Measurements from ENCODE around the gene RPS19.
A peak's percentile ranks its signal among the peaks of the same experiment; 100 is the strongest.

RPS19 gene

DNA sequence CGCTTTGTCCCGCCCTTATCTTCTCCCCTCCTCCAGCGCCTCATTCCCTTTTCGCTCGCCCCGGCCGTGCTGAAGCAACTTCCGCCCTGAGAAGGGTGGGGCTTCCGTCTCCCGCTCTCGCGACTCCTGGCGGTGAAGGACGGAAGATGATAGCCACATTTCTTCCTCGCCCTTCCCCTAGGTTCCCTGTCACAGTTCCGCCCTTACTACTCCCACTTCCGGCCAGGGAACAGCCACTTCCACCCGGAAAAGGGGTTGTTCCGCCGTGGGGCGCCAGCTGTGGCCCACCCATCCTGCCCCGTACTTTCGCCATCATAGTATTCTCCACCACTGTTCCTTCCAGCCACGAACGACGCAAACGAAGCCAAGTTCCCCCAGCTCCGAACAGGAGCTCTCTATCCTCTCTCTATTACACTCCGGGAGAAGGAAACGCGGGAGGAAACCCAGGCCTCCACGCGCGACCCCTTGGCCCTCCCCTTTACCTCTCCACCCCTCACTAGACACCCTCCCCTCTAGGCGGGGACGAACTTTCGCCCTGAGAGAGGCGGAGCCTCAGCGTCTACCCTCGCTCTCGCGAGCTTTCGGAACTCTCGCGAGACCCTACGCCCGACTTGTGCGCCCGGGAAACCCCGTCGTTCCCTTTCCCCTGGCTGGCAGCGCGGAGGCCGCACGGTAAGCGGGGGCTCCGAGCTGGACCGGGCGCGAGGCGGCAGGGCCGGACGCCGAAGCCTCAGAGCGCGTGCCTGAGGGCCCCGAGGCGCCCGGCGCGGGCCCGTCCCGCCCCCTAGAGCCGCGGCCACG, at the start of gene RPS19:
Gene RPS19 (plus strand): TSS at position 638 of the 801 bp plus-strand sequence. CDS start 520 bp downstream, outside the sequence.
- DNase-seq: peak; percentile 91

DNA sequence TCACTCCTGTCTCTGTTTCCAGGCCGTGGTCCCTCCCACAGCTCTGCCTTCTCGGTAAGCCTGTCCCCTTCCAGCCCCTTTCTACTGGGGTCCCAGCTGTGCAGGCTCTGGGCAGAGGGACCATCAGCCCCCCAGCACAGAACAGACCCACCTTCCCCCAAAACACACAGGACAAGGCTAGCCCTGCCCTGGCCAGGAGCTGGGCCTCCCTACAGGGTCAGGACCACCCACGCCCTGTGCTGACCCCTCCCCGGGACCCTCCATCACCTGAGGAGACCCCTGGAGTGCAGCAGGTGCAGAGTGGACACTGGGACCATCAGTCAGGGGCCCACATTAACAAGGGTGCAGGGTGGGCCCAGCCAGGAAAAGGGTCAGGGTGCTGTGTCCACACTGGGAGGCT, 49.8 kb upstream of the RPS19 start:
- no peak for DNase-seq

DNA sequence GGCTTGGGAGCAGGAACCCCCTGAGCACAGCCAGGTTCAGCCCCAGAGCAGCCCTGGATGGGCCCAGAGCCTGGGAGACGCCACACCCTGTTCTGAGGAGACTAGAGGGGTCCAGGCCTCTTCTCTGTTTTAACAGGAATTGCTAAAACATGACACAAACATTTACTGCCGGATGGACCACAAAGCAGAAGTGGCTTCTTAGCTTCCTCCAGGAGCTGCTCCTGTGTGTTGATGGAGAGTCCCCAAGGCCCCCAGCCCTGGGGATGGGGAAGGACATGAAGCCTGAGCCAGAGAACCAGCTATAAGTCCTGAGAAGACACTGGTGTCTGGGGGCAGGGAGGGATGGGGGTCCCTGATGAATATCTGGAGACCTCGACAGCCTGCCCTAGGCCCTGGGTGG, 49.0 kb upstream of the RPS19 start:
- DNase-seq: no peak

DNA sequence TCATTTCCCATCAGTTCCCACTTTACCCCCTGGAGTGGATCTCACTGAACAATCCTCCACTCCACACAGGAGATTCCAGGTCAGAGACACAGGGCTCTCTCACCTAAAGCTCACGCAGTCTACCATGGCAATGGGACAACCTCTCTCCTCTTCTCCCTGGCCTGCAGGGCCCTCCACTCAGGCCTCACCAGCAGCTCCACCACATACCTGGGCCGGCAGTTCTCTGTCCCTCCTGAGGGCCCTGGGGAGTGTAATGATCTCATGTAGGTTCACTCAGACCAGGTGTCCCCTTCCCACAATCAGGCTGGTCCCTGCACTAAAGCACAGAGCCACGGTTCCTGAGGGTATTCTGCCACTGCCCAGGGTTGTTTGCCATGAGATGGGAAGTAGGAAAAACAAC, 48.1 kb upstream of the RPS19 start:
- DNase-seq: no peak

DNA sequence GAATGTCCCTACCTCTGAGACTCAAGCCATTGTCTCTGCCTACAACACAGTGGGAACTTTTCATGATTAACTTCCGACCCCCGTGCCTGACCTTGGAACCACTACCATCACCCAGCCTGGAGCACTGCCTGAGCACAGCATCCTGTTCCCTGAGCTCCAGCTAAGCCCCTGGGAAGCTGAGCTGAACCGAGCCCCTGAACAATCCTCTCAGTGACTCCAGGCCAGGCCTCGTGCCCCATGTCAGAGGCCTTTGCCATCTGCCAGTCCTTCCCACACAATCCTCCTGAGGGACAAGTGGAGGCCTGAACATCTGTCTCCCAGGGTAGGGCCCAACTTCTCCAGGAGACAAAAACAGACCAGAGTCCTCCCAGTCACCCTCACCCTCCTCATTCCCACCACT, 46.1 kb upstream of the RPS19 start:
- no peak for DNase-seq

DNA sequence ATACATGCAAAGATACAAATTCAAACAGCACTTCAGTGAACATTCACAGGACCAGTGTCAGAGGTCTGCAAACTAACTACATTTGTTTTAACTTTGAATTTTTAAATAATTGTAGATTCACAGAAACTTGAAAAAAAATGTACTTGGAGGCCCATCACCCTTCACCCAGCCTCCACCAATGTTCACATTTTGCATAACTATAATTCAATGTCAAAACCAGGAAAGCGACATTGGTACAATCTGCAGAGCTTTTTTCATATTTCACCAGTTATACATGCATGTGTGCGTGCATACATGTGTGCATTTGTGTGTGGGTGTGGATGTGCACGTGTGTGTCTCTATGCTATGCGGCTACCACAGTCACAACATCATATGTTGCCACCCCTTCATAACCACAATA, 44.8 kb upstream of the RPS19 start:
- DNase-seq: no peak

DNA sequence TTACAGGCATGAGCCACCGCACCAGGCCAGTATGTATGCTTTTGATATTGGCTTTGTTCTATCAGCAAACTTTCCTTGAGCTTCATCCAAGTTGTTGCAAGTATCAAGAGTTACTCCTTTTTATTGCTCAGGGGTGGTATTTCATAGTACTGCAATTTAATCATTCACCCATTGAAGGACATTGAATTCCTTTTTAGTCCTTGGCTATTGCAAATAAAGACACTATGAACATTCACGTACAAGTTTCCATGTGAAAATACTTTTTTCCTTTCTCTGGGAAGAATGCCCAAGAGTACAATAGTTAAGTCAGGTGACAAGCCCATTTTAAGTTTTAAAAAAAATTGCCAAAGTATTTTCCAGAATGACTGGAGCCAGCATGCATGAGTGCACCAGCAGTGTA, 43.3 kb upstream of the RPS19 start:
- DNase-seq: no peak

DNA sequence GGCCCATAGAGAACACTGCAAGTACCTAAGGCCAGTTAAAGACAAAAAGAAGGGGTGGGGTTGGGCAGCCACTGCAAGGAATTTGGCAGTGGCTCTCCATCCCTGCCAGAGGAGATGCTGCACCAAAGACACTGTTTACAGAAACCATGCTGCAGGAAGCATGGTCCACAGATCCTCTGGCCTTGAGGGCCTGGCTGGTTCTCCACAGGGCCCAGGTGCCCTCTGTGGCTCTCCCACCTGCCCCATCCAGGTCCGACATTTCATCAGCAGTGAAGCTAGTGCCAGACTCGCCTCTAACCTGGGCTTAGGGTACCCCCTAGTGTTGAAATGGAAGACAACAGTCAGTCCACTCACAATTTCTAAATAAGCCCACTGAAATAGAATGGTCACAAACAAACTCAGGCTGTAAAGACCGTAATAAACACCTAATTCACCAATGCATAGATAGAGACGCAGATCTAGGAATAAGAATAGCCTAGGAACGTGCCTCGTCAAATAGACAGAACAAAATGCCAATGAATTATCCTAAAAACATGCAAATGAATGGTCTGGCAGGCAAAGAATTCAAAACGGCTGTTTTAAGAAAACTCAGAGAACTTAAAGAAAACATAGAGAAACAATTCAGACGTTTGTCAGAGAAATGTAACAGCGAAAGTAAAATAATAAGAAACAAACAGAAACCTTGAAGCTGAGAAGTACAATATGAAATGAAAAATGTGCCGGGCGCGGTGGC, 38.9 kb upstream of the RPS19 start:
- no peak for DNase-seq

DNA sequence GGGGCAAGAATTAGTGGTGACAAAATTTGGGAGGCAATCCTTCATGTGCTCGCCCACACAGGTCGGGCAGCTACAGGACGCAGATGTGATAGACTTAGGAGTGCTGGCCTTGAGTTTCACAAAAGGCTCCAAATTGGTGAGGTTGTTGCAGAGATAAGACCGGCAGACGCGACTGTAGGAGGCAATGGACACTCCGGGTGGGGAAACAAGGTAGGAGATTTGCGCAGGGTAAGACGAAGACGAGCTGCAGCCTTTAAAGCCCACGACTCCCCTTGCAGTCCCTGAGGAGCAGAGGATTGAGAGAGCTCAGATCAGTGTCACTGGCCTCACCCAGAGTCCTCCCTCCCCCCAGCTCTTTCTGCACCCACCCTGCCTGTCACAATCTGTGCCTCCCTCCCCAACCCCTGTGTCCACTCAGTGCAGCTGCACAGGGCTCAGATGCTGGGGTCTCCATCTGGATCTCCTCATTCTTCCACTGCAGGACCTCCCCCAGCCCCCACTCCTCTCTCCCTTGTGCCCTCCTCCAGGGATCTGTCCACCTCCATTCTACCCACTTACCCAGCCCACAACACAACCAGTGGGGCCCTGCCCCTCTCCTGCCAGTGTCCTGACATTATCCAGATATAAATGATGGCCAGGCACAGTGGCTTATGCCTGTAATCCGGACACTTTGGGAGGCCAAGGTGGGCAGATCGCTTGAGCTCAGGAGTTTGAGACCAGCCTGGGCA, 21.9 kb upstream of the RPS19 start:
- DNase-seq: no peak

DNA sequence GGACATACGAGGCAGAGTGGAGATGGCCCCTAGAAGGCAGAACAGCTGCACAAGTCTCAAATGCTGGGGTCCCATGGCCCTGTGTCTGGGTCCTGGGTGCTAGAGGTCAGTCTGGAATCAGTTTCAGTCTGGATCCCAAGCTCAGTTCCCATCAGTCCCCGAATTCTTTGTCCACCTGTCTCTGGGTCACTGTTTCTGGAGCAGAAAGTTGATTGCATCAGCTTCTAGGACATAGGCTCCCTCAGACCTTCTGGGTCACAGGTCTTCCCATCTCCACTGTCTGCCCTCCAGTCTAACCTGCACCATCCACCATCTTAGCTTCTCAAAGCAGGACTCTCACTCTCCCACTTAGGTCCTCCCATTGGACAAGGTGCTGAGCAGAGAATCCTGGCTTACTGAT, 20.8 kb upstream of the RPS19 start:
- DNase-seq: no peak

DNA sequence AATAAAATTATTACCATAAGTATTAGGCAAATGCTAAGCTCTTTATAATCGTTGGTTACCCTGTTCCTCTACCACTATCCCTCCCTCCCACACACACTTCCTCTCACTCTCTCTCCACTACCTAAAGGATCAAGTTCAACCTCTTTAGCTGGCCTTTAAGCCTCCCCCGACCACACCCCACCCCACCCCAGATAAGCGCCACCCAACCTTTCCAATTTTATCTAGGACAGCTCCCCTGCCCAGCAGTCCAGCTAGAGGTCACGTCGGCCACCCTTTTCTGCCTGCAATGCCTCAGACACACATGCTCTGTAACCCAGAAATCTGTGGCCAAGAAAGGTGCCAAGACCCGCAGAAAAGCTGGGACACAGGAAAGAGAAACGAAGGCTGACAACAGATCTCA, 16.7 kb upstream of the RPS19 start:
- DNase-seq: no peak

DNA sequence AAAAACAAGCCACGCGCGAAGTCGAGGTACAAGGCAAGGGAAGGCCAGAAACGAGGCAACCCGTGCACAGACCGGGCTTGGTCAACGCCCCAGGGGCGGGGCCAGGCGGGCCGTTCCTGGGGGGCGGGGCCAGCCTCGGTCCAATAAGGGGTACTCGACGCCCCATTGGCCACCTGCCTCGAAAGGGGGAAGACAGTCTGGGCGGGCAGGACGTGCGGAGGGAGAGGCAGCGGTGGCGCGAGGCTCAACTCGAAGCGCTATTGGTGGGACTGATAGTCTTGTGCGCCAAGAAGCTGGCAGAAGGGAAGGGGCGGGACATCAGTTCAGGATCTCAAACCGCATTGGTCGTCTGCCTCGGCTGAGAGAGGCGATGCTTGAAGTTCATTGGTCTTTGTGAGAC, 15.5 kb upstream of the RPS19 start, which contains the start of gene LYPD4:
Gene LYPD4 (minus strand): TSS at position 83 of the 400 bp plus-strand sequence. CDS start 5,398 bp downstream, outside the sequence.
- no peak for DNase-seq

DNA sequence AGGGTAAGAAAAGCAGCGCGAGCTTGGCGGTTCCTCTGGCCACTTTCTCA, 15.2 kb upstream of the RPS19 start, which contains the start of gene DMRTC2:
Gene DMRTC2 (plus strand): TSS at position 42 of the 50 bp plus-strand sequence. CDS start 2,387 bp downstream, outside the sequence.
- DNase-seq: no peak

DNA sequence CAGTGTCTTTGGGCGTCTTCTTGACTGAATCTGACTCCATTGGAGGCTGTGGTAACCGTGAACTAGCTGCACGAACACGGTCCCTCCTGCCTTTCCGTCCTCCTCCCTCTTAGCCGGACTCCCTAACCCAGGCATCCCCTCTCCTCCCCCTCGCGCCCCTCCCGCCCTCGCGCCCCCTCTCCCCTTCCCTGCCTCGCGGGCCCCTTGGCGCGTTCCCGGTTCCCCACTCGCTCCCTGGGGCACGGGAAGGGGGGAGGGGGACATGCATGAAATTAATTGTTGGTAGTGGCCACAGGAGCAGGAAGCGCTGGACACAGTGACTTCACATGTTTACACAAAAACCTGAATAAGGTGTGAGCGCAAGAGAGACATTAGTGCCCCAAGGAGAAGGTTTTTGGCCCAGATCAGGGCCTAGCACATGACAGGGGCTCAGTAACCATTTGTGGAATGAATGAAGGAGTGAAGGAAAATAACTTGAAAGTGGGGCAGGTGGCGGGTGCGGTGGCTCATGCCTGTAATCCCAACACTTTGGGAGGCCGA, 14.9 kb upstream of the RPS19 start:
- DNase-seq: no peak

DNA sequence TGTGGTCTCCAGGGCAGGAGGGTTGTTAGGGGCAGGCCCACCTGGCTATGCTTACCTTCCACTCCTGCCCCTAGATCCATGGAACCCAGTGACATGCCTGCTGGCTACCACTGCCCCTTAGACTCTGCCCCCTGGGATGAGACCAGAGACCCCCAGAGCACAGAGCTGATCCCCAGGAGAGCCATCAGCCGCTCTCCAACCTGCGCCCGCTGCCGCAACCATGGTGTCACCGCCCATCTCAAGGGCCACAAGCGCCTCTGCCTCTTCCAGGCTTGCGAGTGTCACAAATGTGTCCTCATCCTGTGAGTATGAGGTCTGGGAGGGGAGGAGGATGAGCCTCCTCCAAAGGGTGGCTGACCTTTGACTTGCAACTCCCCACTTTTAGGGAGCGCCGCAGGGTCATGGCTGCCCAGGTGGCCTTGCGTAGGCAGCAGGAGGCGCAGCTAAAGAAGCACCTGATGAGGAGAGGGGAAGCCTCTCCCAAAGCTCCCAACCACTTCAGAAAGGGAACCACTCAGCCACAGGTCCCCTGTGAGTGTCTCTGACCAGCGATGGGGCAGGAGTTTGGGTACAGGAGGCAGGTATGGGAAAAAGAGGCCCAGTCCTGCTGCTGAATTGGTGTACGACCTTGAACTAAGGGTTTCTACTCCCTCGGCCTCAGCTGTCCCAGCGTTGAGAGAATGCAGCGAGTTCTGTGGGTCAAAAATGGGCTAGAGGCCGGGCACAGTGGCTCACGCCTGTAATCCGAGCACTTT, 12.5 kb upstream of the RPS19 start:
- no peak for DNase-seq

DNA sequence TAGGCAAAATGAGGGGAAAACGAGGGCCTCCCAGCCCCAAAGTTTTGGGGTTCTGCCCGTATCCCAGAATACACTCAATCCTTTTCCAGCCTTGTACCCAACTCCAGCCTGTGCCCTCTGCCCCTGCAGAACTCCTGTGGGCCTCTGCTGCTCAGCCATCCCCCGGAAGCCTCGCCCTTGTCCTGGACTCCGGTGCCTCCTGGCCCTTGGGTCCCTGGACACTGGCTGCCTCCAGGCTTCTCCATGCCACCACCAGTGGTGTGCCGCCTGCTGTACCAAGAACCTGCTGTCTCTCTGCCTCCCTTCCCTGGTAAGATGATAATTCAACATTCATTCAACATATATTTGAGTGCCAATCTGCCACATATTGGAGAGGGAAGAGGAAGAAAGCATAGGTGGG, 11.4 kb upstream of the RPS19 start:
- no peak for DNase-seq

DNA sequence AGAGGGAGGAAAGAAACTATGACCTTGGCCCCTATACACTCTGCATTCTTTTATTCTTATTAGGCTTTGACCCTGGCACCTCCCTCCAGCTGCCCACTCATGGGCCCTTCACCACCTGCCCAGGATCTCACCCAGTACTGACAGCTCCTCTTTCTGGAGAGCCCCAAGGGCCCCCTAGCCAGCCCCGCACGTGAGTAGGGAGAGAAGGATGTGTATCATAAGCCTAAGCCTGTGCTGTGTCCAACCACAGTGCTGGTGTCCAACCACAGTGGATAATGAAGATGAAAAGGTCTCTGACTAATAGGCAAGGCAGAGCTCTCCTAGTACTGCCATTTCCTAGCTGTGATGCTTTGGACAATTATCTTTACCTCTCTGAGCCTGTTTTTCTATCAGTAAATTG, 11.0 kb upstream of the RPS19 start:
- DNase-seq: no peak

DNA sequence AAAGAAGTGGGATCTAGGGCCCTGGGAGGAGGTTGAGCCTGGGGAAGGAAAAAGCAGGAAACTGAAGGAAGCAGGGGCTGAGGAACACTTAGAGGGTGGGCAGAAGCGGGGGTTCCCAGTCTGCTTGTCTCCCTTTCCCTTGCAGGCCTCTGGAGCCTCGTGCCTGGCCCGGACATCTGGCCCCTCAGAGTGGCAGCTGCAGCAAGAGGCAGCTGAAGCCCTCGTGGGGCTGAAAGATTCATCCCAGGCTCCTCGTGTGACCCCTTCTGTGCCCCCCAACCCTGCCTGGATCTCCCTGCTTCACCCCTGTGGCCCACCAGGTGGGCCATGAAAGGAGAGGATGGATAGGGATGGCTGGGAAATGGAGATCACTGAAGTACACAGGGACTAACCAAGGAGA, 9.7 kb upstream of the RPS19 start:
- DNase-seq: no peak

DNA sequence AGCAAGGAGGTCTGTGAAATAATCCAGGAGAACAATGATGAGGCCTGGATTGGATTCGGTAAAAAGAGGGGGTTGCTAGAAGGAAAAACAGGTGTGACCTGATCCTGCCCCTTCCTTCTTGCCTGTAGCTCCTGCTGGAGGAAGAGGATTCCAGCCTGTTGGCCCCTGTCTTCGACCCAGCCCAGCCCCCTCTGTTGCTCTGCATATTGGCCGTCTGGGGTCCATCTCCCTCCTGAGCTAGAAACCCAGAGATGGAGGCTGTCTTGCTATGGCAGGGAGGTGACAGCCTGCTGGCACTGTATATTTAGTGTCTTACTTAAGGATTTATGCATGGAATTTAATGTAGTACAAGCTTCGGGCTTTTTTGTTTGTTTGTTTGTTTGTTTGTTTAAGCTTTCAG, 8.6 kb upstream of the RPS19 start:
- no peak for DNase-seq

DNA sequence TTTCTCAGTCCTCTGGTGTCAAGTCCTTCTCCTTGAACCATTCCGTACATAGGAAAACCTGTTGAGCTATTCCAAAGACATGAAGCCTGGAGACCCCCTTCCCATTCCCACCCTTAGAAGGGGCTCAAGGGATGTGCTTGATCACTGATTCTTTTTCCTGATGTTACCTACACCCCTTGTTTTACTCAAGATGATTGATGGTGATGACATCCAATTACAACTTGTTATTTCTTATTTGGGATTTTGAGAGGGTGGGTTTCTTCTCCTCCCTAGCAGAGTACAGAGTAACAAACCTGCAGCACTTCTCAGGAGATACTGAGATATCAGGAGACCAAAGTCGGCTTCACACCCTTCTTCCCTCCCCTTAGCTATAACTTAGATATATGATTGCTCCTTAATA, 6.7 kb upstream of the RPS19 start:
- DNase-seq: no peak

DNA sequence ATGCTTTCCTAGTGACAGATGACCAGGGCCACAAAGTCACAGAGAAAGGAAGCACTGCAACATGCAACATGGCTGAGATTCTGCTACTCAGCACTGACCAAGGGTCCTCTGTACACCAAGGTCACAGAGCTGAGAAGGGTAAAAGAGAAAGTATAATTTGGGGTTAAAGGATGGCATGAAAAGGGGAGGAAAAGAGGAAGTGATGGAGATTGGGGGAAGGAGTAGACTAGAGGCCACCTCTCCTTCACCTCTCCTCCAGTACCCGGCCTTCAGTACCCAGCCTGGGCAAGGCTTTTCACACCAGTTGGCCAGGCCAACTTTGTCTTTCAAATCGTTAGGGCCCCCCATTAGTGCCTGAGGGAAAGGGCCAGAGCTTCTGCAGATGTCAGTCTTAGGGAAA, 6.3 kb upstream of the RPS19 start:
- no peak for DNase-seq

DNA sequence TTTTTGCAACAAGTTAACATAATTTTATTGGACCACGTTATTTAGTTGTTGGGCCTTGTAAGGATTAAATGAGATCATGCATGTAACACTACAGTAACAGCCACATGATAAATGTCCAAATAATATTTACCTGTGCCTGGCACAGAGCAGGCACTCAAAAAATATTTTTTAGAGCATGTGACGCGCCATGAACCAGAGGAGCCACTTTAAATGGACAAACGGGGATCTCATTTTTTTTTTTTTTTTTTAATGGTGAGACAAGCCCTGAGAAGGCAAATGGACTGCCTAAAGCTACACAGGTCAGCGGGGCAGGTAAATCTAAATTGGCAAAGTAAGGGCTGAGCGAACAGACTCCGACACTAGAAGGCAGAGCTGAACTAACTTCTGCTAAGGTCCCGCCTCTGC, 840 bp upstream of the RPS19 start:
- no peak for DNase-seq

DNA sequence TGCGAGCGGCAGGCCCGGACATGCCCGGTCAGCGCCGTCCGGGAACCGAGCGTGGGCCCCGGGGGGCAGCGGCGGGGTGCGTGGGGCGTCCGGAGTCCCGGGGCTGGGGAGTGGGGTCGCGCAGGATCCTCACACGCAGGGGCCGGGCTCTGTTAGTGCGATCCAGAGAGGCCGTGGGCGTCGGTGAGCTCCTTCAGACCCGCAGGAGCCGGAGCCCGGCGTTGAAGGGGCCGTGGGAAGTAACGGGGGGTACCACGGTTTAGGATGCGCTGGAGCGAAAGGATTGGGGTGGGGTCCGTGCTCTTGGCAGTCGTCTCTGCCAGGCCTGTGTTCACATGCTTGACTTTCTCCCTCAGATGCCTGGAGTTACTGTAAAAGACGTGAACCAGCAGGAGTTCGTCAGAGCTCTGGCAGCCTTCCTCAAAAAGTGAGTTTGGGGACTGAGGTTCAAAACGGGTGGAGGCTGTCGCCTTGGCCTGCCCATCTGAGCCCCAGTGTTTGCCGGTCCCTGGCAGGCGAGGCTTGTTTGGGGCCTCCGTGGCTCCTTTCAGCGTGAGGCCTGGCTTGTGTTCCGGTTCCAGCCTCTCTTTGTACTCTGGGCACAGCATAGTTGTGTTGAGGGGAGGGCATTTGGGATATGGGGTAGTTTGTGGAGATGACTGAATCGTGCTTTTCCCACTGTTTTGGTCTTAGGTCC, 512 bp downstream of the RPS19 start:
- no peak for DNase-seq
